ENCODE measurements around the gene CLEC12A. TPM values are rescaled to one million over a fixed set of nuclear protein-coding genes. Genes with fewer than 3 reads are reported as not detected.

Gene CLEC12A
- total RNA-seq, 1 experiment from 2014 or later, result not detected

DNA sequence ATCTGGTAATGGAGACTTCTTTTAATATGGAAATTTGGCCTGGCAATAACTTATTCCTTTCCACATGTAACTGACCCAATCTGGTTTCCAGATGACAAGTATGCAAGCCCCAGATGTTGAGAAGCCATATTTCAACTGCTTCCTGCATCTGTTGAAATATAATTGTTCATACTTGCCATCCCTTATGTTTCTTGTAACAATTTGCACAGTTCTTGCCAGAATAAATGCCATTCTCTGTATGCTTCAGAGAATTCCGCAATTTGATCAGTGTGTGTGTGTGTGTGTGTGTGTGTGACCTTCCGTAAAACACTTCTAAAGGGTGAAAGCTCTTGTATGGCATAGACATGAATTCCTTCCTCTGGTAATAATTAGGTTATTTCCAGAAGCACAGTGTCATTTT, 37.3 kb upstream of the CLEC12A start:
- Histone ChIP-seq H4K20me1 (ENCODE audit: insufficient read depth) (no peaks in the 10 kb centered on the region), H3K9ac (ENCODE audit: low read length) (no peak overlapping the region), H3K27me3 (ENCODE audit: insufficient read depth, low read length) (peaks cover 32% of the 10 kb centered on the region), H2AFZ (ENCODE audit: low read depth, low read length, poor library complexity, severe bottlenecking) (no peak overlapping the region), H3K27ac (ENCODE audit: low read depth, low read length) (no peak overlapping the region), H3K79me2 (ENCODE audit: insufficient read depth, low read length) (no peaks in the 10 kb centered on the region), H3K4me3 (replicated peaks in 1 of 2; ENCODE audit: low read depth in 1 of 2, low read length in 2 of 2) (no peak overlapping the region), H3K4me2 (ENCODE audit: low read length) (no peak overlapping the region), H3K4me1 (ENCODE audit: control insufficient read depth in 1 of 2, insufficient read depth in 2 of 2, low read length in 2 of 2) (no peaks in the 10 kb centered on the region), H3K9me2 (ENCODE audit: insufficient read depth) (no peaks in the 10 kb centered on the region), H3K36me3 (ENCODE audit: control insufficient read depth in 1 of 2, insufficient read depth in 2 of 2, low read length in 2 of 2) (no peaks in the 10 kb centered on the region), H3K9me3 (ENCODE audit: control insufficient read depth in 1 of 2, insufficient read depth in 1 of 2, low read depth in 1 of 2, low read length in 2 of 2) (no peaks in the 10 kb centered on the region)
- TF ChIP-seq YY1 (IDR thresholded peaks at IDR 0.05; ENCODE audit: extremely low read depth, insufficient replicate concordance, low read depth, low read length) (no peak), RAD21 (IDR thresholded peaks at IDR 0.05; ENCODE audit: low read depth) (no peak), SP1 (IDR thresholded peaks at IDR 0.05; ENCODE audit: low read depth) (no peak), JUND (IDR thresholded peaks at IDR 0.05) (no peak), EZH2phosphoT487 (IDR thresholded peaks at IDR 0.05; ENCODE audit: borderline replicate concordance) (no peak), ELF1 (IDR thresholded peaks at IDR 0.05; ENCODE audit: borderline replicate concordance, low read depth) (no peak), ZFX (IDR thresholded peaks at IDR 0.05) (no peak)
- TF ChIP-seq, protein P1, sequence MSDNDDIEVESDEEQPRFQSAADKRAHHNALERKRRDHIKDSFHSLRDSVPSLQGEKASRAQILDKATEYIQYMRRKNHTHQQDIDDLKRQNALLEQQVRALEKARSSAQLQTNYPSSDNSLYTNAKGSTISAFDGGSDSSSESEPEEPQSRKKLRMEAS (IDR thresholded peaks at IDR 0.05), result no peak
- TF ChIP-seq, protein P2, sequence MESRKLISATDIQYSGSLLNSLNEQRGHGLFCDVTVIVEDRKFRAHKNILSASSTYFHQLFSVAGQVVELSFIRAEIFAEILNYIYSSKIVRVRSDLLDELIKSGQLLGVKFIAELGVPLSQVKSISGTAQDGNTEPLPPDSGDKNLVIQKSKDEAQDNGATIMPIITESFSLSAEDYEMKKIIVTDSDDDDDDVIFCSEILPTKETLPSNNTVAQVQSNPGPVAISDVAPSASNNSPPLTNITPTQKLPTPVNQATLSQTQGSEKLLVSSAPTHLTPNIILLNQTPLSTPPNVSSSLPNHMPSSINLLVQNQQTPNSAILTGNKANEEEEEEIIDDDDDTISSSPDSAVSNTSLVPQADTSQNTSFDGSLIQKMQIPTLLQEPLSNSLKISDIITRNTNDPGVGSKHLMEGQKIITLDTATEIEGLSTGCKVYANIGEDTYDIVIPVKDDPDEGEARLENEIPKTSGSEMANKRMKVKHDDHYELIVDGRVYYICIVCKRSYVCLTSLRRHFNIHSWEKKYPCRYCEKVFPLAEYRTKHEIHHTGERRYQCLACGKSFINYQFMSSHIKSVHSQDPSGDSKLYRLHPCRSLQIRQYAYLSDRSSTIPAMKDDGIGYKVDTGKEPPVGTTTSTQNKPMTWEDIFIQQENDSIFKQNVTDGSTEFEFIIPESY (IDR thresholded peaks at IDR 0.05; ENCODE audit: extremely low read depth, insufficient replicate concordance, low read length), result no peak
- POLR2A ChIA-PET, result no interaction called here
- DNase-seq (ENCODE audit: low read depth, low spot score) (no peak), ATAC-seq (no peak)
- BruUV-seq (replicated peaks), result no TSS peak
- intact Hi-C loops (cut with micrococcal nuclease), result no loop called here
- RAD21 ChIA-PET (ENCODE audit: low non-redundant PET in 1 of 2, low total read pairs in 2 of 2, uncharacterized antibody in 2 of 2, unreplicated experiment in 2 of 2), result no interaction called here
- CTCF ChIA-PET, result no interaction called here

DNA sequence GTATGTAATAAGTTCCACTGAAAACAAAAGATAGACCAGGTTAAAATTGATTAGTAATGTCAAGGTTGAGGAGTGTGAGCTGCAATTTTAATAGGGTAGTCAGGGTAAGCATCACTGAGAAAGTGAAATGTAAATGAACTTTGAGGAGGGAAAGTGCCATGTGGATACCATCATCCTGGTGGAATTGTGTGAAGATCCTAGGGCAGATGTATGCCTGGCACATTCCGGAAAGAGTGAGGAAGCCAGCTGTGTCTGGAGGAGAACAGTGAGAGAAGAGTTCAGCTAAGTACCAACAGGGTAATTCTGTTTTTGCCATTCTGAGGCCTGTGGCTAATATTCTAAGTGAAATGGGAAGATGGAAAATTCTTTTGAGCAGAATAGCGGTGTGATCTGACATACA, 36.2 kb upstream of the CLEC12A start:
- Histone ChIP-seq H3K9ac (ENCODE audit: low read length) (no peak overlapping the region), H3K79me2 (ENCODE audit: insufficient read depth, low read length) (no peaks in the 10 kb centered on the region), H3K9me3 (ENCODE audit: control insufficient read depth in 1 of 2, insufficient read depth in 1 of 2, low read depth in 1 of 2, low read length in 2 of 2) (no peaks in the 10 kb centered on the region), H3K4me3 (replicated peaks in 1 of 2; ENCODE audit: low read depth in 1 of 2, low read length in 2 of 2) (no peak overlapping the region), H3K27ac (ENCODE audit: low read depth, low read length) (no peak overlapping the region), H3K4me1 (ENCODE audit: control insufficient read depth in 1 of 2, insufficient read depth in 2 of 2, low read length in 2 of 2) (no peaks in the 10 kb centered on the region), H2AFZ (ENCODE audit: low read depth, low read length, poor library complexity, severe bottlenecking) (no peak overlapping the region), H3K36me3 (ENCODE audit: control insufficient read depth in 1 of 2, insufficient read depth in 2 of 2, low read length in 2 of 2) (no peaks in the 10 kb centered on the region), H4K20me1 (ENCODE audit: insufficient read depth) (no peaks in the 10 kb centered on the region), H3K27me3 (ENCODE audit: insufficient read depth, low read length) (peaks cover 41% of the 10 kb centered on the region), H3K4me2 (ENCODE audit: low read length) (no peak overlapping the region), H3K9me2 (ENCODE audit: insufficient read depth) (no peaks in the 10 kb centered on the region)
- no peak for DNase-seq (ENCODE audit: low read depth, low spot score)
- RAD21 ChIA-PET (ENCODE audit: low non-redundant PET in 1 of 2, low total read pairs in 2 of 2, uncharacterized antibody in 2 of 2, unreplicated experiment in 2 of 2), result no interaction called here
- TF ChIP-seq POLR2AphosphoS5 (IDR thresholded peaks at IDR 0.05; ENCODE audit: low read depth, low read length) (no peak), YY1 (IDR thresholded peaks at IDR 0.05; ENCODE audit: extremely low read depth, insufficient replicate concordance, low read depth, low read length) (no peak), RAD21 (IDR thresholded peaks at IDR 0.05; ENCODE audit: low read depth) (no peak), EGR1 (IDR thresholded peaks at IDR 0.05; ENCODE audit: low read depth) (no peak), EZH2phosphoT487 (IDR thresholded peaks at IDR 0.05; ENCODE audit: borderline replicate concordance) (no peak)
- POLR2A ChIA-PET, result no interaction called here
- intact Hi-C loops (cut with micrococcal nuclease), result no loop called here
- no TSS peak for BruUV-seq (replicated peaks)
- ATAC-seq, result no peak
- CTCF ChIA-PET, result interaction anchor here (0.8 kb wide), 1 partner anchor 185 kb away, joined by 3 read pairs; no protein-coding TSS in a partner anchor

Measured in HCT116 (cell line).